Anterior cingulate cortex (tissue), 58 donors: ENCODE results near the gene COL24A1.

Experiments
- DNase-seq, 58 donors: peaks; one replicate each; lab custom pipeline; 2025; lab: John Stamatoyannopoulos, UW

The COL24A1 gene

GRCh38 chr1:86156566-86157455 lies at the start of gene COL24A1:
Gene COL24A1, minus strand, starts transcription at chr1:86156772. Its CDS starts 376 bp downstream, at chr1:86156396.
- peak in 15 of 58 donors; percentile 3 to 58 (median 28) for DNase-seq

- DNase-seq = no peak
These were observed 49.2 kb upstream of the COL24A1 start for GRCh38 chr1:86205741-86206140.

GRCh38 chr1:86202552-86203340 lies 46.2 kb upstream of the COL24A1 start:
- DNase-seq = no peak

- no peak for DNase-seq
These were observed 44.7 kb upstream of the COL24A1 start for GRCh38 chr1:86201311-86201710.

- no peak for DNase-seq
These were observed 44.3 kb upstream of the COL24A1 start for GRCh38 chr1:86200901-86201300.

- no peak for DNase-seq
These were observed 40.8 kb upstream of the COL24A1 start for GRCh38 chr1:86197206-86197855.

GRCh38 chr1:86195281-86195680 lies 38.7 kb upstream of the COL24A1 start:
- DNase-seq = no peak

GRCh38 chr1:86194491-86195034 lies 38.0 kb upstream of the COL24A1 start:
- DNase-seq = no peak

- no peak for DNase-seq
These were observed 35.8 kb upstream of the COL24A1 start for GRCh38 chr1:86192417-86192816.

- DNase-seq = no peak
These were observed 35.4 kb upstream of the COL24A1 start for GRCh38 chr1:86191958-86192357.

GRCh38 chr1:86190873-86191272 lies 34.3 kb upstream of the COL24A1 start:
- no peak for DNase-seq

- no peak for DNase-seq
These were observed 27.9 kb upstream of the COL24A1 start for GRCh38 chr1:86184426-86184825.

- no peak for DNase-seq
These were observed 27.2 kb upstream of the COL24A1 start for GRCh38 chr1:86183810-86184209.

- no peak for DNase-seq
These were observed 19.7 kb upstream of the COL24A1 start for GRCh38 chr1:86176226-86176625.

GRCh38 chr1:86175756-86176155 lies 19.2 kb upstream of the COL24A1 start:
- DNase-seq = no peak

GRCh38 chr1:86169625-86170024 lies 13.1 kb upstream of the COL24A1 start:
- DNase-seq = no peak

GRCh38 chr1:86159800-86160199 lies 3.2 kb upstream of the COL24A1 start:
- DNase-seq = no peak

- DNase-seq = peak in 3 of 58 donors; percentile 11 to 22 (median 15)
These were observed 586 bp downstream of the COL24A1 start for GRCh38 chr1:86155807-86156565.

- peak in 3 of 58 donors; percentile 9 to 20 (median 11) for DNase-seq
These were observed 1.3 kb downstream of the COL24A1 start for GRCh38 chr1:86155051-86155806.
